Inflammatory macrophage (primary cell): Measurements from ENCODE around the gene CCDC180.
"Not testable (repeated sequence)": the region's sequence is repeated elsewhere in the genome, so short reads cannot be mapped to it uniquely, and the experiment has no call there.

Source experiments
- DNase-seq, 2 donors: peaks; one replicate each; pipeline ENCODE4 v3.0.0-alpha.2; 2020 to 2022
- total RNA-seq, 18 experiments: gene quantifications; one replicate each; lab custom pipeline; 2026; ENCODE audit warnings: mixed read lengths in 6 of 18, inconsistent platforms in 2 of 18; lab: John Stamatoyannopoulos, UW

CCDC180 gene
- total RNA-seq, result 0.03 to 0.89 (median 0.29) reads per million in 18 experiments

DNA sequence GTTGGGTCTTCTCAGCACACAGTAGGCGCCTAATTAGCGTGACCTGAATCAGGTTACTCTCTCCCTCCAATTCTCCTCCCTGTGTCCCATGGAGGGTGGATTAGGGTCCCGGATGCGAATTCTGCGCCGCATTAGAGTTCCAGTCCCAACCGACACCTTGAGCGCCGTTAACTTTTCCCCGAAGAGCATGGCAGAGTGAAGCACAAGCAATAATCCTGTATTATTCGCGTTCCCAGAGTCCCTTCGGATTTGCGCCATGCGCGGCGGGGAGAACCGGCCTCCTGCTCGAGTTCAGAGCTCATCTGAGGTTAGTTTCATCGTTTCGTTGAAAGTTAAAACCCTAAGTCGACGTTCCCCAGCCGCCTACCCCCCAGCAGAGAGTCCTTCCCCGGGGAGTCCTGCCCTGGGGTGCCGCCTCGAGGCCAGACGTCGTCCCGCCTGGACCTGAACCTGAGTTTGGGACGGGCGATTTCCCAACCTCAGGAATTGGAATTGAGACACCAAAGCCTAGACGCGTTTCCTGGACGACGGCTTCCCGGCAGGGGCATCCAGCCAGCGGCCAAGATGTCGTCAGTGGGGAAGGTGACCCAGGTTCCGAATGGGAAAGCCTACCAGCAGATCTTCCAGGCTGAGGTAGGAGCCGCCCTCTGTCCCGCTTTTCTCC, at the start of gene CCDC180:
CCDC180 (plus strand) TSS at position 160 of the 664 bp plus-strand sequence; CDS start at position 565, 405 bp downstream.
- DNase-seq, result no peak

GRCh38 chr9:97259834-97260514, 47.5 kb upstream of the CCDC180 start:
- not testable (repeated sequence) for DNase-seq

GRCh38 chr9:97271292-97271691, 36.2 kb upstream of the CCDC180 start:
- DNase-seq, result no peak

DNA sequence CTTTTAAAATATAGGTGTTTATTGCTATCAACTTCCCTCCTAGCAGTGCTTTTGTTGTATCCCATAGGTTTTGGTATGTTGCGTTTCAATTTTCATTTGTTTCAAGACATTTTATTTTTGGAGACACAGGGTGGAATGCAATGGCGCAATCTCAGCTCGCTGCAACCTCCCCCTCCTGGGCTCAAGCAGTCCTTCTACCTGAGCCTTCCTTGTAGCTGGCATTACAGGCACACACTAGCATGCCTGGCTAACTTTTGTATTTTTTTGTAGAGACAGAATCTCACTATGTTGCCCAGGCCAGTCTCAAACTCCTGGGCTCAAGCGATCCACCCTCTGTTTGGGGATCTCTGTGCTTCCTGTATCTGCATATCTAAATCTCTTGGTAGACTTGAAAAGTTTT, 35.4 kb upstream of the CCDC180 start:
- DNase-seq, result no peak

DNA sequence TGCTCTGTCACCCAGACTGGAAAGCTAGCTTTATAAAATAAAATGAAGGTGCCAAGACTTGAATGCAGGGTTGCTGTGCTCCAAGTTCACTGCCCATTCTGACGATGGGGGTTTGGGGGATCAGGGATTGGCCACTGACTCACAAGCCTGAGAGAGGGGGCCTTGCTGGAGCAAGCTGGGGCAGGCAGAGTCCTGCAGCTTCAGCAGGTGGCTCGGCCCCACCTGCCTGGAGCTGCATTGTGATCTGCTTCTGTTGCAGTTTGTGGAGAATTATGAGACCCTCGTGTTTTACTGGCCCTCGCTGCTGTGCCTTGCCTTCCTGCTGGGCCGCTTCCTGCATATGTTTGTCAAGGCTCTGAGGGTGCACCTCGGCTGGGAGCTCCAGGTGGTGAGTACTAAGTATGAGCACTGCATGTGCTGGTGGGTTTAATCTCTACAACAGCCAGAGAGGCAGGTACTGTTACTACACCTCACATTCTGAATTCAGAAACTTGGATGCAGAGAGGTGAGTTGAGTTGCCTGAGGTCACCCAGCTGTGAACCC, 31.1 kb upstream of the CCDC180 start:
- no peak for DNase-seq

DNA sequence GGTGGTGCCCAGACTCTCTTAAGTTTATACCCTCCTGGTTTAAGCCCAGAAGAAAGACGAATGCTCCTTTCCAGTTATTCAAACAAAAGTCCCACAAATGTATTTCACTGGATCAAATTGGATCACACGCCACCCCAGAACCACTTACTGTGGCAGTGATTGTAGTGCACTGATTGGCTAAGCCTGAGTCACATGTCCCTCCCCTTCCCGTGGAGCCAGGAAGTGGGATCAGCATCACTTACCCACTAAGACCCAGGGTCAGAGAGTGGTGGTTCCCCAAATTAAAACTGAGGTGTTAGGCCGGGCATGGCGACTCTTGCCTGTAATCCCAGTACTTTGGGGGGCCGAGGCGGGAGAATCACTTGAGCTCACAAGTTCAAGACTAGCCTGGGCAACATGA, 29.5 kb upstream of the CCDC180 start:
- no peak for DNase-seq

DNA sequence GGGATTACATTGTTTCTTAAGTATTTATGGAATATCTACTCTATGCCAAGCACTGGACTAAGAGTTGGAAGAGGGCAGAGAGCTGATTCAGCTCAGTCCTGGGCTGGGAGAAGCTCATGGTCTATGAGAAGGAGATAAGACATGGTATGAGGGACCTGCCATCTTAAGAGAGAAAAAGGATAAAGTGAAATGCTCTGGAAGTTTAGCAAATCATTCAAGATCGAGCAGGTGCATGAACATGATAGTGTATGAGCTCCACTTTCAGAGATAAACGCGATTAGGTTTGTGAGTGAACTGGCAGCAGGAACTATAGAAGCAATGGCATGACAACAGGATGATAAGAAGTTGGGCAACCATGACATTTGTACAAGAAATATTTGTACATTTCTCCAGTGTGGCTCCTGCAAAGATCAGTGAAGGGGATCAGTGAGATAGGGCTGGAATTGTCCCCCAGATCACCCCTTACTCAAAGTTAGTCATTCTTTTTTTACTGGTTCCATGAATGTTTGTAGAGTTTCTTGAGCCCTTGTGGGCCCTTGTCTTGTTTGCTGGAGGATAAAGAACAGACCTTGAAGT, 26.6 kb upstream of the CCDC180 start:
- DNase-seq, result no peak

GRCh38 chr9:97283768-97284167, 23.7 kb upstream of the CCDC180 start:
- no peak for DNase-seq

- DNase-seq, result no peak
Observed at GRCh38 chr9:97284798-97285197, 22.7 kb upstream of the CCDC180 start.

- no peak for DNase-seq
Observed at GRCh38 chr9:97292200-97292599, 15.3 kb upstream of the CCDC180 start.

GRCh38 chr9:97293207-97293721, 14.2 kb upstream of the CCDC180 start:
- DNase-seq, result no peak

DNA sequence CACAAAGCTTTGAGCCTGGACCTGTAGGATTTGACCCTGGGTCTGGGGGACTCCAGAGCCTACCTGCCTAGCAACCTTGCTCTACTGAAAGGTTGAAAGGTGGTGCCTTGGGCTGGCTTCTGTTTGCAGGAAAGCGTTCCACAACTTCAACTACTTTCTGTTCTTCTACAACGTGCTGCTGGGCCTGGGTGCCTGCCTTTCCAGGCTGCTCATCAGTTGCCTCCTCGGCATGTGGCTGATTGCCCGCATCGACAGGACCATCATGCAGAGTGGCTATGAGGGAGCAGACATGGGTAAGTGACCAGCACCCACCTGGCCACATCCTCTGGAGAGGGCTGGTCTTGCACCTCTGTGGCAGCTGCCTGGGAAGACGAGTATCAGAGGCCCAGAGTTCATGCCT, 13.6 kb upstream of the CCDC180 start:
- no peak for DNase-seq

GRCh38 chr9:97297889-97298288, 9.6 kb upstream of the CCDC180 start:
- DNase-seq, result no peak

GRCh38 chr9:97299809-97300414, 7.5 kb upstream of the CCDC180 start:
- DNase-seq, result no peak

GRCh38 chr9:97300586-97300985, 6.9 kb upstream of the CCDC180 start:
- DNase-seq, result no peak

DNA sequence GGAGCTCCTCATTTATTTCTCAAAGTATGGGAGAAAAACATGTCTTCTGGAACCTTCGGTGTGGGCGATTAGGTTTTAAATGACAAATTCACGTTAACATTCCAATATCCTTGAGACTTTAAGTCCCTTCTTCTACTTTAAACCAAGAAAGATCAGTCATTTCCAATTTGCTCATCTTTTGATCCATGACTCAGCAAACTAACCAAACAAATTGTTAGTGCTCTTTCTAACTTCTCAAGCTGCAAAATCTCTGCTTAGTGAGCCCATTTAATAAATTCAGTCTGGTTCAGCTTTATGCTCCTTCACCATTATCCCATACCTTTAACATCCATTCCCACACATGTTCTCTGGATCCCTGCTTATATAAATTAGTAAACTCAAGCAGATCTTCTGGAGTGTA, 5.5 kb upstream of the CCDC180 start:
- no peak for DNase-seq

DNA sequence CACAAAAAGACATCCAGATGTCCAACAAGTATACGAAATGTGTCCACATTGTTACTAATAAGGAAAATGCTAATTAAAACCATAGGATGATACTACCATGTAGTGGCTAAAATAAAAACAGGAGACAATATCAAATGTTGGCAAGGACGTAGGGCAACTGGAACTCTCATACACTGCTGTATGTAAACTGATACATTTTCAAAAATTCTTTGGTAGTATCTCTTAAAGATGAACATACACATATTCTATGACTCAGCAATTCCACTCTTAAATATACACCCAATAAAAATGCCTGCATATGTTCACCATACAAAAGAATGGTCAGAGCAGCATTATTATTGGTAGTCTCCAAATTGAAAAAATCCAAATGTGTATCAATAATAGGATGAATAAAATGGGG, 2.9 kb upstream of the CCDC180 start:
- DNase-seq, result no peak

DNA sequence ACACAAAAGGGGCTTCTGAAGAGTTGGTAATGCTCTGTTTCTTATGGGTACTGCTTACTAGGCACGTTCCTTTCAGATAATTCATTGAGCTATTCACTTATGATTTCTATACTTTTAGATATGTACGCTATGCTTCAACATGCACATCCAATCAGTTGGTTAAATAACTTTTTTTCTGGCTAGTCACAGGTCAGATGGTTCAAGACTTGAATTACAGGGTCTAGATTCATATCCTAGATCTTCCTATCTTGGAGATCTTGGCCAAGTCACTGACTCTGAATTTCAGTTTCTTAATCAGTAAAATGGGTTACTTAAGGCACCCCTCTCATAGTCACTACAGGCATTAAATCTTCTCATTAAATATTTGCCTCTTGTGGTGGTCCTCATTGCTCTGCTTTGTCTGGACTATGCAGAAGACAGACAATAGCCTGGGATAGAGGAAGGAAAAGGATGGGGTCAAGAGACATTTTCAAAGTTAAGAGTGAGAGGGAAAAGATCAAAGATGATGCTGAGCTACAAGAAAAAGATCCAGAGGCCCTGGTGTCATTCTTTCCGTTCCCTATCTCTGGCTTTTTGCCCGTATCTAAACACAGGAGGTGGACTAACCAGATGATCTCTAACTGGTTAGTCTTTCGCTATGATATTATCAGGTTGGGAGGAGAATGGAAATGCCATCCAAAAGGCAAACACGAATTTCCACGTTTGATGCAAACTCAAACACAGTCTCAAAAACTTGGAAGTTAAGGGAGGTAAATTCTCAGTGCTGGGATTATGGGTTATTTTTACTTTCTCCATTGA, 1.8 kb upstream of the CCDC180 start:
- no peak for DNase-seq

- DNase-seq, result peak; percentile 23 to 38
Observed at GRCh38 chr9:97307091-97307490, 368 bp upstream of the CCDC180 start.

- DNase-seq, result no peak
Observed at GRCh38 chr9:97309260-97309659, 1.8 kb downstream of the CCDC180 start.

DNA sequence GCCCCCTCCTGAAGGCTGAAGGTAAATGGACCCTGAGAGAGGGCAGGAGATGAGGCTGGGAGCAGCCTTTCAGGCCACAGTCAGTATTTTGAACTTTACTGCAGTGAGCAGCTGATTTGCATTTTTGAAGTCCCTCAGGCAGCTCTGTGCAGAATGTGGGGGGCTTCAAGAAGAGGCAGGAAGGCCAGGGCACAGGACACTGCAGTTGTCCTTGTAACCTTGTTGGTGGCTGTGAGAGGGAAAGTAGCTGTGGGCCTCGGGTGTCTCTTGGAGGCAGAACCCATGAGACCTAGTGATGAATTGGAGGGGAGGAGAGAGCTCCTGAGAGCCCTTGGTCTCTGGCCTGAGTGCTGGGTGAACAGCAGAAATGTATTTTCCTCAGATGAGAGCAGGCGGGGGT, 2.6 kb downstream of the CCDC180 start:
- no peak for DNase-seq

DNA sequence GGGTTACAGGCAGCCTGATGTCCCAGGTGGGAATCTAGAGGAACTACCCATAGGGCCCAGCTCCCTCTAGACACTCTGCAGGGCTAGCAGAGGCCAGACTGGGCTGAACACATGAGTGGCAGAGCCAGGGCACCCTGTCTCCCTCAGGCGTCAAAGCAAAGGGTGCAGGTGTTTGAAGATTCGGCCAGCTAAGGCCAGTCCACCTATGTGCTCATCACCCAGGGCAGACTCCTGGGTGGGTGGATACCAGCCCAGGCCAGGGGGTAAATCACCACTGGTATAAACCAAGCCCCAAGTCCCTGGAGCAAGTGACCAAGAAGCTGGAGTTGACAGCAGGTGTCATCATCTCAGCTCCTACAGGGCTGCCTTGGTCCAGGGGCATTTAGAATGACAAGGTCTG, 3.4 kb downstream of the CCDC180 start:
- DNase-seq, result no peak
